ENCODE data around the gene FAM193A. TPM values are rescaled to one million over a fixed set of nuclear protein-coding genes. Genes with fewer than 3 reads are reported as not detected.
"Not testable (repeated sequence)": the region's sequence is repeated elsewhere in the genome, so short reads cannot be mapped to it uniquely, and the experiment has no call there.

The FAM193A gene
- total RNA-seq, 1 donor from 2014 or later = 17.1 TPM

DNA sequence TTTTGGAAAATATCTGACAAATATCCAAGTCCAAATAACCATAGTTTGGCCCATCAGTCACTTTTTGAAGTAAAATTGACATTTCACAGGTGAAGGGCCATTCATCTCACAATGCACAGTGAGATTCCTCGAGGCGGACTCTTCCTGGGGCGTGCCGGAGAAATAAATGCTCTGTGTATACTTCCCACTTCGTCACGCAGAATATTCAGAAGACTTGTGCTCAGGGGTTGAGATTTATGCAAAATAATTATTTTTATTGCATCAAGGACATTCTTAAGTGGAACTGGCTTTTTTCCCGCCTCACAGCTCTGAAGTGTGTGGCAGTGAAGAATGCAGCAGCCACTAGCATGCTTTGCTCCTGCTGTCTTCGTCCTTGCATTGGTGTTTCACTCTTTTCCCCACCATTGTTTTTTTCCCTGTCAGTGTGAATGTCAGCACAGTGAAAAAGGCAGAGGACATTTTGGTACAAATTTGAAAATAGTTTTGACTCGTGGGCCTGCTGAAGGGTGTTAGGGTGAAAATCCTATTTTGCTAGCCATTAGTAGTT, 70.6 kb downstream of the FAM193A start:
- no peak for FAIRE-seq

DNA sequence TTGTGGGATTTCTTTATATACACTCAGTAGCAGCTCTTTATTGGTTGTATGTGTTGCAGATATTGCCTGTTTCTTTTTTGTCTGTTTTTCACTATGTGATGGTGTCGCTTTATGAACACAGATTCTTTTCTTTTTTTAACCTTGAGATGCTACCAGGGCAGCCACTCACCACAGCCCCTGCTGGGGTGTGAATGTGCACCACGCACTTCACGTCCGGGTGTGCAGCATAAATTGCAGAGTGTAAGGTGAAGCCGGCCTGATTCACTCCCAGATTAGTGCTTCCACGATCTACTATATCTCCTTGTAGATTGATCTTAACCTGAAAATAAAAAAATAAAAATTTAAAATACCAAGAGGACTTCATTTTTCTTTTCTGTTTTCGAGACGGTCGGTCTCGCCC, 71.4 kb downstream of the FAM193A start:
- no peak for DNase-seq (ENCODE audit: low spot score in 2 of 2)
- no peak for FAIRE-seq

More for the DNA sequence above, 70.6 kb downstream of the FAM193A start:
- no peak for DNase-seq (ENCODE audit: low spot score in 2 of 2)

- no peak for DNase-seq (ENCODE audit: low spot score in 2 of 2)
- no peak for FAIRE-seq
Observed at GRCh38 chr4:2608291-2608690, 71.8 kb downstream of the FAM193A start.

- no peak for FAIRE-seq
- DNase-seq (ENCODE audit: low spot score in 2 of 2) = no peak
Observed at GRCh38 chr4:2615821-2616220, 79.4 kb downstream of the FAM193A start.

DNA sequence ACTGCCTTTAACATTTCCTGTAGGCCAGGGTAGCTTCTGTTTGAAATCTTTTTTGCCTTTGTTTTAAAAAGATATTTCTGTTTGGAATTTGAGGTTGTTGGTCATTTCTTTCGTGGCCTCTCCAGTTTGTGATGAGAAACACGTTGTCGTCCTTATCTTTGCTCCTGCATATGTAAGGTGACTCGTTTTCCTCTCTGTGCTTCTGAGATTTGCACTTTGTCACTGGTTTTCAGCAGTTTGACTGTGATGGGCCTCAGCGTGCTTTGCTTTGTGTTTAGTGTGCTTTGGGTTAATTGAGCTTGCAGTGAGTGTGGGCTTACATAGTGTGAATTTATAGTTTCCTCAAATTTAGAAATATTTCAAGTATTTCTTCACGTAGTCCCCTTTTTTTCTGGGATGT, 81.5 kb downstream of the FAM193A start:
- DNase-seq (ENCODE audit: low spot score in 2 of 2) = no peak
- no peak for FAIRE-seq

DNA sequence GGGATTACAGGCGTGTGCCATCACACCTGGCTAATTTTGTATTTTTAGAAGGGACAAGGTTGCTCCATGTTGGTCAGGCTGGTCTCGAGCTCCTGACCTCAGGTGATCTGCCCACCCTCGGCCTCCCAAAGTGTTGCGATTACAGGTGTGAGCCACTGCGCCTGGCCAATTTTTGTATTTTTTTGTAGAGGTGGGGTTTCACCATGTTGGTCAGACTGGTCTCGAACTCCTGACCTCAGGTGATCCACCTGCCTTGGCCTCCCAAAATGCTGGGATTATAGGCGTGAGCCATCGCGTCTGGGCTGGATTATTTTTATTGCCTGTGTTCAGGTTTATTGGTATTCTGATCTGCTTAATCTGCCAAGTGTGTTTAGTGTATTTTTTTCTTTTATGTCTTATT, 82.3 kb downstream of the FAM193A start:
- FAIRE-seq; DNase-seq (ENCODE audit: low spot score in 2 of 2): not testable (repeated sequence)

DNA sequence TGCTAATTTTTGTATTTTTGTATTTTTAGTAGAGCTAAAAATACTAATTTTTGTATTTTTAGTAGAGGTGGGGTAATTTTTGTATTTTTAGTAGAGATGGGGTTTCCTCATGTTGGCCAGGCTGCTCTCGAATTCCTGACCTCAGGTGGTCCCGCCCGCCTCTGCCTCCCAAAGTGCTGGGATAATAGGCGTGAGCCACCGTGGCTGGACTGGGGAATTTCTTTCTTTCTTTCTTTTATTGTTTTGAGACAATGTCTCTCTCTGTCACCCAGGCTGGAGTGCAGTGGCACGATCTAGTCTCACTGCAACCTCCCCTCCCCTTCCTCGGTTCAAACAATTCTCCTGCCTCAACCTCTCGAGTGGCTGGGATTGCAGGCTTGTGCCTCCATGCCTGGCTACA, 83.0 kb downstream of the FAM193A start:
- FAIRE-seq = no peak
- no peak for DNase-seq (ENCODE audit: low spot score in 2 of 2)

DNA sequence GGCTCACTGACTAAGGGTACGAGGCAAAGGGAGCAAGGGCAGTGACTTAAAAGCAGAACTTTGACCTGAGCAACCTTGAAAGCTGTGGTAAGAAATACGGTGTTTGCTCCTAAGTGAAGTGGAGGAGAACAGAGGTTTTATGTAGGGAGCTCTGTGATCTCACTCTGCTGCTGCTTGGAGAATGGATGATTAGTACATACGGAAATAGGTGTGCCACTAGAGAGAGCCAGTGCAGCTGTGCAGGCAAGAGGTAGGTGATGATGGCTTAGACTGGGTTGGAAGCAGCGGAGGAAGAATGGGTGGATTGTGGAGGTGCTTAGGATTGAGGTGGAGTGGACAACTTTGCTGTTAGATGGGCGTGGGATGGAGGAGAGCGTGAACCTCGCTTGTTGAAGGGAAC, 85.0 kb downstream of the FAM193A start:
- no peak for DNase-seq (ENCODE audit: low spot score in 2 of 2)
- no peak for FAIRE-seq

DNA sequence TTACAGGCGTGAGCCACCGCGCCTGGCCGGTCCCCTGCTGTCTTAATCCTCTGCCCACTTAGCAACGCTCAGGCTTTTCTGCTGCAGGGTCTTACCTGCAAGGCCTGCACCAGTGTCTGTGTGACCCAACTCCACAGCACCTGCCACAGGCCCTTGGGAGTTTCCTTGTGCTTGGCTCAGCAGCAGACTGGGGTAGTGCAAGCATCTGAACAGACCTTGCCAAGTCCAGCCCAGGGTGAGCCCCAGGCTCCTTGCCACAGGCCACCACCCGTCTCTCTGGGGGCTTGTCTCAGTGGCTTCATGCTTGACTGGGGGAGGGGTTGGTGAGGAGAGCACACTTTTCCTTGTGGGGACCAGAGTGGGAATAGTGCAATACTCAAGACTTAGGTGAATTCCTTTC, 87.0 kb downstream of the FAM193A start:
- FAIRE-seq (no peak), DNase-seq (ENCODE audit: low spot score in 2 of 2) (no peak)

DNA sequence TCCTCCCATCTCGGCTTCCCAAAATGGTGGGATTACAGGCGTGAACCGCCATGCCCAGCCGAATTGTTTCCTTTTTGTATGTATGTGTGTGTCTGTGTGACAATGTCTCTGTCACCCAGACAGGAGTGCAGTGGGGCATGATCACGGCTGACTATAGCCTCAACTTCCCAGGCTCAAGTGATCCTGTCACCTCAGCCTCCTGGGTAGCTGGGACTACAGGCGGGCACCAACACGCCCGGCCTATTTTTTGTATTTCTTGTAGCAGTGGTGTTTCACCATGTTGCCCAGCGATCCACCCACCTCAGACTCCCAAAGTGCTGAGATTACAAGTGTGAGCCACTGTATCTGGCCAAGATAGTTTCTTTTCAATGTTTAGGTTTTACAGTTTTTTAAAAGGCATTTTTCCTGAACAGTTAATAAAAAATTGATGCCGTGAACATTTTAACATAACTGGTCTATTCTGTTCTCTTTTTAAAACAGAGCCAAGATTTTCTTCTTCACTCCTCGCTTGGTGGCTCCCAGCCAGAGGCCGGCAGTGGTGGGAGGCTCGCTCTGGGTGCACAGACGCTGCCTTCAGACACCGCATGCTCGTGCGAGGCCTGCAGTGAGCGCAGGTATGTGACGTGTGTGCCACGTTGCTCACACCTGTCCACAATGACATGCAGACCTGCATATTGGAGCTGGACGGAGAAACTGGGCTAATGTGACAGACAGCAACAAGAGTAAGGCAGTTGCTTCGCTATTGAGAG, 88.5 kb downstream of the FAM193A start:
- no peak for FAIRE-seq
- no peak for DNase-seq (ENCODE audit: low spot score in 2 of 2)

GRCh38 chr4:2626231-2626630, 89.8 kb downstream of the FAM193A start:
- no peak for DNase-seq (ENCODE audit: low spot score in 2 of 2)
- FAIRE-seq = no peak

DNA sequence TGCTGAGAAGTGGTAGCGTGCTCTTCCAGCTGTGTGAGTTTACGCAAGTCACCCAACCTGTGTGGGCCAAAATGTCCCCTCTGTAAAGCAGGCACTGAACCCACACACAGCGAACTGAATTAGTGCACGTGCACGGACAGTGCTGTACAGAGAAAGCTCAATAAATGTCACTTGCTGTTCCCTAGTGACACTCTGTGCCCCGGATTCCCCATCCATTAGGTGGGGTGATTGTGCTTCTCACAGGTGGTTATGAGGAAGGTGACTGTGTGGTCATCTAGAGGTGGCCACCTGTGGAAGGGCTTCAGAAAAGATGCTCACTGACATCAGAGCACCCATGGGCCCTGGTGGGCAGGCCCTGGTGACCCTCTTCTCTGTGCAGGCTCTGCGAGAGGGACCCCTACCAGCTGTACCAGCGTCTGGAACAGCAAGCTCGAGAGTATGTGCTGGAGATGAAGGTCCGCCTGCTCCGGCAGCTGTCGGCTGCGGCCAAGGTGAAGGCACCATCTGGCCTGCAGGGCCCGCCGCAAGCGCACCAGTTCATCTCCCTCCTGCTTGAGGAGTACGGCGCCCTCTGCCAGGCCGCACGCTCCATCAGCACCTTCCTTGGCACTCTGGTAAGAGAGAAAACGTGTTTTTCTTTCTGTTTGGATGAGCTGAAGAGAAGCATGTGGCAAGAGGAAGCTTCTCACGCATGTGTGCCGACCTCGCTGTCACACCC, 94.3 kb downstream of the FAM193A start:
- FAIRE-seq (no peak), DNase-seq (ENCODE audit: low spot score in 2 of 2) (no peak)

- no peak for DNase-seq (ENCODE audit: low spot score in 2 of 2)
- no peak for FAIRE-seq
Observed at GRCh38 chr4:2634014-2634413, 97.6 kb downstream of the FAM193A start.

GRCh38 chr4:2636331-2636730, 99.9 kb downstream of the FAM193A start:
- DNase-seq (ENCODE audit: low spot score in 2 of 2) (no peak), FAIRE-seq (no peak)

DNA sequence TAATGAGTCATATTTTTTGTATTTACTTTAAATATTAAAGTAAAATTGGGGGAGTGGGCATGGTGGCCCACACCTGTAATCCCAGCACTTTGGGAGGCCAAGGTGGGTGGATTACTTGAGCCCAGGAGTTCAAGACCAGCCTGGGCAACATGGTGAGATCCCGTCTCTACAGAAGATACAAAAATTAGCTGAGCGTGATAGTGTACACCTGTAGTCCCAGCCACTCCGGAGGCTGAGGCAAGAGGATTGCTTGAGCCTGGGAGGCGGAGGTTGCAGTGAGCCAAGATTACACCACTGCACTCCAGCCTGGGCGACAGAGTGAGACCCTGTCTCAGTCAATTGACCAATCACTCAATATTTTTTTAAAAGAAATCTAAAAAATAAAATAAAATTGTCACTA, 100.5 kb downstream of the FAM193A start:
- not testable (repeated sequence) for DNase-seq (ENCODE audit: low spot score in 2 of 2)

GRCh38 chr4:2637956-2638552, 101.6 kb downstream of the FAM193A start:
- DNase-seq (ENCODE audit: low spot score in 2 of 2) = no peak

More for the DNA sequence above, 100.5 kb downstream of the FAM193A start:
- FAIRE-seq = not testable (repeated sequence)

DNA sequence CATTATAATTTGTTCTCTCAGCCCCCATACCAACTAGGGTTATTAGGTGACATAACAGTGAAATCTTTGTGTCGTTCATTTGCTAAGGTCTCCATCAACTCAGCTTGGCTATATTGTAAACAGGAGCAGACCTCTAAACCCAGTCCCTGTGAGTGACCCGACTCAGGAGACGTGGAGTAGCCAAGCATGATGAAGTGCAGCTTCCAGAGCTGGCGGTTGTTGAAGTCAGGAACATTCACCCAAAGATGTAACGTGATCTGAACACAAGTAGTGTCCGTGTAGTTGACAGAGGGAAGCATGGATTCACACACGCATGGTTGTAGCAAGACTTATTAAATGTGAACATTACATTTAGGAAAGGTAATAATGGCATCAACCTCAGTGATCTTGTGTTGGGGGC, 102.3 kb downstream of the FAM193A start:
- DNase-seq (ENCODE audit: low spot score in 2 of 2) (no peak), FAIRE-seq (no peak)

More at GRCh38 chr4:2637956-2638552, 101.6 kb downstream of the FAM193A start:
- FAIRE-seq = no peak

DNA sequence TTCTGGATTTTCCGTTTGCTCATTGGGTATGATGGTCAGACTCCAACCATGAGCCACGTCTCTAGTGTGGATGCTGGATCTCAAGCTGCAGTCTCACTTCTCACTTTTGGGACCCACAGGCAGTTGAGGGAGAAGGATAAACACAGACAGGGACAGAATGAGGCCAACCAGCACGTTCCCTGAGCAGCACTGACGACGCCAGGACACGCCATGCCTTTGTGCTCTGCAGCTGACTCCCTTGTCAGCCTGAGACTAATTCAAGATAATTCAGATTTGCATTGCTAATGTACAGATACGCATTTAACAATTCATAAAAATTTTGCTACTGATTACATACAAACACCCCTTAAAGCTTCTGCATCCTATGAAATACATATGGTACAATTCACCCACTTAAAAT, 106.5 kb downstream of the FAM193A start:
- FAIRE-seq = no peak
- DNase-seq (ENCODE audit: low spot score in 2 of 2) = no peak

- DNase-seq (ENCODE audit: low spot score in 2 of 2) (no peak), FAIRE-seq (no peak)
Observed at GRCh38 chr4:2643555-2643954, 107.1 kb downstream of the FAM193A start.

GRCh38 chr4:2646396-2647149, 110.1 kb downstream of the FAM193A start:
- DNase-seq (ENCODE audit: low spot score in 2 of 2) = no peak
- no peak for FAIRE-seq

Data from frontal cortex (tissue), 4 donors.